SK-N-SH (cell line): ENCODE results near the gene KRT80. TPM values are rescaled to one million over a fixed set of nuclear protein-coding genes. Genes with fewer than 3 reads are reported as not detected.

ENCODE experiments used
- CTCF ChIA-PET: fragments of 300-600, 350-600 bp; formaldehyde crosslinking; extraction: SDS; loops from one replicate; lab custom pipeline; 2021; lab: Yijun Ruan, JAX
- POLR2A ChIA-PET: fragments of 350-600 bp; sonication (Branson Sonifier 250); formaldehyde crosslinking; extraction: SDS; loops from one replicate; lab custom pipeline; 2020; ENCODE audit warnings: antibody characterized with exemption, inconsistent platforms; lab: Yijun Ruan, JAX
- DNase-seq: peaks from one replicate; pipeline ENCODE4 v3.0.0; 2012
- H2AFZ ChIP-seq: fragments of 200-600 bp; sonication (generic); 2 replicates; pipeline ENCODE4 v1.8.1; 2016; ENCODE audit warnings: antibody characterized with exemption, mild to moderate bottlenecking, low read depth
- H3F3A ChIP-seq: fragments of 200-600 bp; sonication (generic); replicated peaks from 2 replicates; pipeline ENCODE3; 2016; ENCODE audit warnings: antibody characterized with exemption, mild to moderate bottlenecking; ENCODE audit not compliant: insufficient read depth
- H3K27ac ChIP-seq, 2 experiments: fragments of 200-500 bp in 1 of 2; fragments of 200-600 bp in 1 of 2; sonication (Bioruptor generic) in 1 of 2; sonication (generic), shearing (Covaris generic) in 1 of 2; 2 replicates each; pipeline versions ENCODE4 v1.5.1 to v1.6.1; 2014 to 2016; ENCODE audit warnings: low read depth in 2 of 2, inconsistent platforms in 1 of 2, low read length in 1 of 2, mild to moderate bottlenecking in 1 of 2, mixed read lengths in 1 of 2
- H3K27me3 ChIP-seq: fragments of 200-600 bp; sonication (generic), shearing (Covaris generic); 2 replicates; pipeline ENCODE4 v1.6.1; 2016; ENCODE audit warnings: mixed run types; ENCODE audit not compliant: insufficient read depth
- H3K36me3 ChIP-seq, 2 experiments: fragments of 200-500 bp in 1 of 2; fragments of 200-600 bp in 1 of 2; sonication (Bioruptor generic) in 1 of 2; sonication (generic) in 1 of 2; replicated peaks in 1 of 2; 2 replicates each; pipeline versions ENCODE3 to v1.5.1; 2014 to 2016; ENCODE audit warnings: low read length in 1 of 2, mild to moderate bottlenecking in 1 of 2; ENCODE audit not compliant: insufficient read depth in 2 of 2, control insufficient read depth in 1 of 2
- H3K4me1 ChIP-seq, 2 experiments: fragments of 200-500 bp in 1 of 2; fragments of 200-600 bp in 1 of 2; sonication (Bioruptor generic) in 1 of 2; sonication (generic), shearing (Covaris generic) in 1 of 2; 2 replicates each; pipeline versions ENCODE4 v1.5.1 to v1.6.1; 2014 to 2016; ENCODE audit warnings: low read depth in 1 of 2, low read length in 1 of 2, mixed run types in 1 of 2; ENCODE audit not compliant: insufficient read depth in 2 of 2, control insufficient read depth in 1 of 2
- H3K4me2 ChIP-seq: fragments of 200-600 bp; sonication (generic), shearing (Covaris generic); 2 replicates; pipeline ENCODE4 v1.6.1; 2017; ENCODE audit warnings: mixed run types
- H3K4me3 ChIP-seq, 2 experiments: fragments of 200-500 bp in 1 of 2; fragments of 200-600 bp in 1 of 2; sonication (Bioruptor generic) in 1 of 2; sonication (generic), shearing (Covaris generic) in 1 of 2; 2 replicates each; pipeline versions ENCODE4 v1.5.1 to v1.8.1; 2014 to 2016; ENCODE audit warnings: low read depth in 2 of 2, inconsistent platforms in 1 of 2, low read length in 1 of 2, mild to moderate bottlenecking in 1 of 2, mixed read lengths in 1 of 2, moderate library complexity in 1 of 2
- H3K79me2 ChIP-seq: fragments of 200-600 bp; sonication (generic); 2 replicates; pipeline ENCODE4 v1.8.1; 2017; ENCODE audit warnings: mild to moderate bottlenecking; ENCODE audit not compliant: insufficient read depth
- H3K9ac ChIP-seq: fragments of 200-600 bp; sonication (generic); 2 replicates; pipeline ENCODE4 v1.6.1; 2017; ENCODE audit warnings: mixed run types
- H3K9me2 ChIP-seq: fragments of 200-600 bp; sonication (generic); 2 replicates; pipeline ENCODE4 v1.6.1; 2017; ENCODE audit warnings: mixed run types
- H3K9me3 ChIP-seq: fragments of 200-600 bp; sonication (generic); 2 replicates; pipeline ENCODE4 v1.6.1; 2017; ENCODE audit warnings: mixed run types, mild to moderate bottlenecking, moderate library complexity
- H4K20me1 ChIP-seq: fragments of 200-600 bp; sonication (generic); 2 replicates; pipeline ENCODE4 v1.6.1; 2017; ENCODE audit warnings: mild to moderate bottlenecking, mixed run types; ENCODE audit not compliant: insufficient read depth
- CHD2 ChIP-seq: fragments of 150-350 bp; IDR thresholded peaks from 2 replicates; pipeline ENCODE4 v1.6.1; 2018; ENCODE audit warnings: low read length; ENCODE audit not compliant: partially characterized antibody
- ELF1 ChIP-seq: IDR thresholded peaks from 2 replicates; pipeline ENCODE4 v1.4.0; 2012
- EP300 ChIP-seq, 2 experiments: IDR thresholded peaks; 2 replicates each; pipeline versions ENCODE4 v1.4.0 to v1.6.1; 2012; ENCODE audit warnings: borderline replicate concordance in 1 of 2, low read depth in 1 of 2, low read length in 1 of 2
- EZH2phosphoT487 ChIP-seq: fragments of 200-600 bp; sonication (generic); IDR thresholded peaks from 2 replicates; pipeline ENCODE4 v1.6.1; 2017; ENCODE audit warnings: low read depth, mixed run types, mild to moderate bottlenecking, antibody characterized with exemption, moderate library complexity, borderline replicate concordance
- FOXM1 ChIP-seq: IDR thresholded peaks from 2 replicates; pipeline ENCODE4 v1.4.0; 2012; ENCODE audit warnings: low read depth, mild to moderate bottlenecking
- GATA2 ChIP-seq: sonication (generic); formaldehyde crosslinking; IDR thresholded peaks from 2 replicates; pipeline ENCODE4 v1.5.0; 2020; ENCODE audit warnings: mild to moderate bottlenecking, missing genetic modification reagents
- MEF2A ChIP-seq: IDR thresholded peaks from 2 replicates; pipeline ENCODE4 v1.4.0; 2012; ENCODE audit warnings: low read depth, borderline replicate concordance
- NFIC ChIP-seq: IDR thresholded peaks from 2 replicates; pipeline ENCODE4 v1.4.0; 2012; ENCODE audit warnings: borderline replicate concordance
- RCOR1 ChIP-seq: fragments of 150-350 bp; IDR thresholded peaks from 2 replicates; pipeline ENCODE4 v1.6.1; 2017; ENCODE audit warnings: antibody characterized with exemption, low read length
- RFX5 ChIP-seq: IDR thresholded peaks from 2 replicates; pipeline ENCODE4 v1.6.1; 2012; ENCODE audit warnings: mild to moderate bottlenecking, improper control_type of control experiment, low read length
- RXRA ChIP-seq: IDR thresholded peaks from 2 replicates; pipeline ENCODE4 v1.4.0; 2012; ENCODE audit warnings: low read depth, mild to moderate bottlenecking, borderline replicate concordance
- SIN3A ChIP-seq: IDR thresholded peaks from 2 replicates; pipeline ENCODE4 v1.6.1; 2012; ENCODE audit warnings: low read depth, mild to moderate bottlenecking, low read length, moderate library complexity, borderline replicate concordance
- SMC3 ChIP-seq: IDR thresholded peaks from 2 replicates; pipeline ENCODE4 v1.6.1; 2012; ENCODE audit warnings: low read depth, low read length, improper control_type of control experiment
- TAF1 ChIP-seq: IDR thresholded peaks from 2 replicates; pipeline ENCODE4 v1.6.1; 2012; ENCODE audit warnings: low read depth, mild to moderate bottlenecking, low read length, moderate library complexity, borderline replicate concordance
- TEAD4 ChIP-seq: IDR thresholded peaks from 2 replicates; pipeline ENCODE4 v1.4.0; 2012; ENCODE audit warnings: mild to moderate bottlenecking, borderline replicate concordance; ENCODE audit not compliant: insufficient read depth
- YY1 ChIP-seq: IDR thresholded peaks from 2 replicates; pipeline ENCODE4 v1.4.0; 2012; ENCODE audit warnings: low read depth, mild to moderate bottlenecking
- WGBS: methylation state at CpG from one replicate; pipeline ENCODE4 v1.1.6; 2017; ENCODE audit warnings: low lambda C conversion rate; 5-methylcytosine and 5-hydroxymethylcytosine counted together
- polyA plus RNA-seq, 3 experiments: library from polyadenylated mRNA; depleted of rRNA; stranded (reverse); fragments of >200 nt; gene quantifications; 2 replicates each; pipeline ENCODE4 v1.2.3, GENCODE V29; 2012
- TF ChIP-seq, protein P1 (sequence below): fragments of 150-350 bp; IDR thresholded peaks from 2 replicates; pipeline ENCODE4 v1.6.1; 2016; ENCODE audit warnings: mild to moderate bottlenecking, low read depth, low read length
- TF ChIP-seq, protein P2 (sequence below): fragments of 150-350 bp; IDR thresholded peaks from 2 replicates; pipeline ENCODE4 v1.6.1; 2017; ENCODE audit warnings: antibody characterized with exemption, low read length, low read depth, borderline replicate concordance
- TF ChIP-seq, protein P3 (sequence below): IDR thresholded peaks from 2 replicates; pipeline ENCODE4 v1.4.0; 2012; ENCODE audit warnings: low read depth, borderline replicate concordance
- TF ChIP-seq, protein P4 (sequence below): IDR thresholded peaks from 2 replicates; pipeline ENCODE4 v1.6.1; 2012; ENCODE audit warnings: mild to moderate bottlenecking, low read depth, low read length, moderate library complexity

KRT80 gene
- polyA plus RNA-seq, 1 of the 3 experiments (the other 2 are of a cell fraction): 14.9 TPM

DNA sequence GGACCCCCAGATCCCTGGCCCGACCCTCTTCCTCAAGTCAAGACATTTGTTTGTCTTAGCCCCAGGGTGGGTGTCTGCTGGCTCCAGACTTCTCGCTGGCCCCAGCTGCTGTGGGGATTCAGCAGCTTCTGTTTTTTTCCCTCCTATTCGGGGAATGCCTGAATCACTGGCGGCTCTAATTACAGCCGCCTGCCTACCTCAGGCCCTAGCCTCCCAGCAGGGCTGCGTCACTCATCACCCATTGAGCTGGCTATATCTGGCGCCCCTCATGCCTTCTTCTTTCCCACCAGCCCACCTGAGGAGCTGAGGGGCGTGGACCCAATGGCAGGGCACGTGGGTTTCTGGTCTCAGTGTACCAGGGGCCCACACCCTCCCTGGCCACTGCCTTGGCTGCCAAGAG, 10.1 kb downstream of the KRT80 start (continued):
- TF ChIP-seq, protein P1, sequence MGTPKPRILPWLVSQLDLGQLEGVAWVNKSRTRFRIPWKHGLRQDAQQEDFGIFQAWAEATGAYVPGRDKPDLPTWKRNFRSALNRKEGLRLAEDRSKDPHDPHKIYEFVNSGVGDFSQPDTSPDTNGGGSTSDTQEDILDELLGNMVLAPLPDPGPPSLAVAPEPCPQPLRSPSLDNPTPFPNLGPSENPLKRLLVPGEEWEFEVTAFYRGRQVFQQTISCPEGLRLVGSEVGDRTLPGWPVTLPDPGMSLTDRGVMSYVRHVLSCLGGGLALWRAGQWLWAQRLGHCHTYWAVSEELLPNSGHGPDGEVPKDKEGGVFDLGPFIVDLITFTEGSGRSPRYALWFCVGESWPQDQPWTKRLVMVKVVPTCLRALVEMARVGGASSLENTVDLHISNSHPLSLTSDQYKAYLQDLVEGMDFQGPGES: no peak
- TF ChIP-seq TAF1: no peak
- no peak for TF ChIP-seq SIN3A
- no peak for TF ChIP-seq TEAD4
- no peak for TF ChIP-seq RFX5
- no peak for TF ChIP-seq GATA2
- TF ChIP-seq YY1: no peak
- TF ChIP-seq EZH2phosphoT487: no peak
- no peak for TF ChIP-seq SMC3
- TF ChIP-seq NFIC: peak; percentile 35; the same call in 1 of the 2 replicates
- no peak for TF ChIP-seq ELF1

DNA sequence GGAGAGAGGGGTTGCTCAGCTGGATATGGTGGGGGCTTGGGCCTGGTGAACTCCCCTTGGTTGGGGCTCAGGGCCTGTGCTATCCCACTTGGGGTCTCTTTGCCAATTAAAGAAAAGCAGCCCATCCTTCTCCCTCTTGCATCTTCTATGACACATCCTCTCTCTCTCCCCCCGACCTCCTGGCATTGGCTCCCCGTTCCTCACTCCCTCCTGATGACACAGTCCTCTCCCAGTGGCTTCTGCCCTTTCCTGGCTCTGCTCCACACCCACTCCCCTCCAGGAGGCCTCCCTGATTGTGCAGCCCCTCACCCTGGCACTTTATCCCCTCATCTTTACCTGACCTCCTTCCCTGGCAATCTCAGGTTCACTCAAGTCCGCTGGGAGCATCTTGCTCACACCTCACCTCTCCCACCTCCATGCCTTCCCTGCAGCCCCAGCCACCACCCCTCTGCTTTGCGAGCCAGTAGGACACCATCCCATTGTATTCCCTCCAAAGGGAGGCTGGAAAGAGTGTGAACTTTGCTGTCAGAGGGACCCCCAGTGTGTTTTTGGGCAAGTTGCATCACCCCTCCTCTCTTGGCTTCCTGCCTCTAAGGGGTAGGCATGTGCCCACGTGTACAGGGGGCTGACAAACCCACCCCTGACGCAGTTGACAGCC, 10.7 kb downstream of the KRT80 start:
- H3F3A ChIP-seq: peaks cover 2% of the 10 kb centered on the region
- H3K79me2 ChIP-seq: peaks cover 32% of the 10 kb centered on the region; the same call in 1 of the 2 replicates
- peak overlapping the region; percentile 64; the same call in 1 of the 2 replicates for H3K4me2 ChIP-seq
- H4K20me1 ChIP-seq: no peaks in the 10 kb centered on the region
- ChIA-PET CTCF (interaction anchor here (0.9 to 1.7 kb wide), 3 partner anchors 25 to 147 kb away, joined by 4 to 7 read pairs (median 5); no protein-coding TSS in a partner anchor), POLR2A (interaction anchor here (1.1 to 1.3 kb wide), 3 partner anchors 8 to 26 kb away, joined by 3 to 4 read pairs (median 3); no protein-coding TSS in a partner anchor)
- TF ChIP-seq TEAD4 (no peak), CHD2 (no peak), RXRA (no peak), EP300 (IDR thresholded peaks at IDR 0.05; ENCODE audit: borderline replicate concordance in 1 of 2, low read depth in 1 of 2, low read length in 1 of 2) (no peak), FOXM1 (no peak), RCOR1 (no peak), MEF2A (no peak)
- TF ChIP-seq, protein P2, sequence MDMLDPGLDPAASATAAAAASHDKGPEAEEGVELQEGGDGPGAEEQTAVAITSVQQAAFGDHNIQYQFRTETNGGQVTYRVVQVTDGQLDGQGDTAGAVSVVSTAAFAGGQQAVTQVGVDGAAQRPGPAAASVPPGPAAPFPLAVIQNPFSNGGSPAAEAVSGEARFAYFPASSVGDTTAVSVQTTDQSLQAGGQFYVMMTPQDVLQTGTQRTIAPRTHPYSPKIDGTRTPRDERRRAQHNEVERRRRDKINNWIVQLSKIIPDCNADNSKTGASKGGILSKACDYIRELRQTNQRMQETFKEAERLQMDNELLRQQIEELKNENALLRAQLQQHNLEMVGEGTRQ: no peak
- TF ChIP-seq, protein P3, sequence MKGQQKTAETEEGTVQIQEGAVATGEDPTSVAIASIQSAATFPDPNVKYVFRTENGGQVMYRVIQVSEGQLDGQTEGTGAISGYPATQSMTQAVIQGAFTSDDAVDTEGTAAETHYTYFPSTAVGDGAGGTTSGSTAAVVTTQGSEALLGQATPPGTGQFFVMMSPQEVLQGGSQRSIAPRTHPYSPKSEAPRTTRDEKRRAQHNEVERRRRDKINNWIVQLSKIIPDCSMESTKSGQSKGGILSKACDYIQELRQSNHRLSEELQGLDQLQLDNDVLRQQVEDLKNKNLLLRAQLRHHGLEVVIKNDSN: no peak
- TF ChIP-seq, protein P4, sequence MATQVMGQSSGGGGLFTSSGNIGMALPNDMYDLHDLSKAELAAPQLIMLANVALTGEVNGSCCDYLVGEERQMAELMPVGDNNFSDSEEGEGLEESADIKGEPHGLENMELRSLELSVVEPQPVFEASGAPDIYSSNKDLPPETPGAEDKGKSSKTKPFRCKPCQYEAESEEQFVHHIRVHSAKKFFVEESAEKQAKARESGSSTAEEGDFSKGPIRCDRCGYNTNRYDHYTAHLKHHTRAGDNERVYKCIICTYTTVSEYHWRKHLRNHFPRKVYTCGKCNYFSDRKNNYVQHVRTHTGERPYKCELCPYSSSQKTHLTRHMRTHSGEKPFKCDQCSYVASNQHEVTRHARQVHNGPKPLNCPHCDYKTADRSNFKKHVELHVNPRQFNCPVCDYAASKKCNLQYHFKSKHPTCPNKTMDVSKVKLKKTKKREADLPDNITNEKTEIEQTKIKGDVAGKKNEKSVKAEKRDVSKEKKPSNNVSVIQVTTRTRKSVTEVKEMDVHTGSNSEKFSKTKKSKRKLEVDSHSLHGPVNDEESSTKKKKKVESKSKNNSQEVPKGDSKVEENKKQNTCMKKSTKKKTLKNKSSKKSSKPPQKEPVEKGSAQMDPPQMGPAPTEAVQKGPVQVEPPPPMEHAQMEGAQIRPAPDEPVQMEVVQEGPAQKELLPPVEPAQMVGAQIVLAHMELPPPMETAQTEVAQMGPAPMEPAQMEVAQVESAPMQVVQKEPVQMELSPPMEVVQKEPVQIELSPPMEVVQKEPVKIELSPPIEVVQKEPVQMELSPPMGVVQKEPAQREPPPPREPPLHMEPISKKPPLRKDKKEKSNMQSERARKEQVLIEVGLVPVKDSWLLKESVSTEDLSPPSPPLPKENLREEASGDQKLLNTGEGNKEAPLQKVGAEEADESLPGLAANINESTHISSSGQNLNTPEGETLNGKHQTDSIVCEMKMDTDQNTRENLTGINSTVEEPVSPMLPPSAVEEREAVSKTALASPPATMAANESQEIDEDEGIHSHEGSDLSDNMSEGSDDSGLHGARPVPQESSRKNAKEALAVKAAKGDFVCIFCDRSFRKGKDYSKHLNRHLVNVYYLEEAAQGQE: no peak
- DNase-seq: no peak
- peaks cover 4 to 15% of the 10 kb centered on the region in 2 experiments for H3K36me3 ChIP-seq
- 42% methylated on average over 6 of the region's 6 CpGs for WGBS
- H3K9me3 ChIP-seq: no peaks in the 10 kb centered on the region
- H3K9me2 ChIP-seq: no peaks in the 10 kb centered on the region
- H3K4me1 ChIP-seq: peaks cover 41 to 81% of the 10 kb centered on the region in 2 experiments
- H3K27me3 ChIP-seq: no peaks in the 10 kb centered on the region
- no peak overlapping the region for H2AFZ ChIP-seq
- H3K4me3 ChIP-seq: no peak overlapping the region
- H3K9ac ChIP-seq: peak overlapping the region; percentile 32; the same call in 1 of the 2 replicates
- H3K27ac ChIP-seq: peak overlapping the region; percentile 81 to 92
